Esophagus mucosa (tissue), 1 donor: ENCODE data around the gene ZCWPW1. TPM values are rescaled to one million over a fixed set of nuclear protein-coding genes. Genes with fewer than 3 reads are reported as not detected.
A peak's percentile ranks its signal among the peaks of the same experiment; 100 is the strongest.
"Not testable (repeated sequence)": the region's sequence is repeated elsewhere in the genome, so short reads cannot be mapped to it uniquely, and the experiment has no call there.

Source experiments
- ATAC-seq: fragments of 200-7000 bp; cut with Tn5 transposase; one replicate; pipeline ENCODE4 v1.9.1; 2020
- total RNA-seq: library from RNA; stranded (reverse); gene quantifications from one replicate; pipeline ENCODE4 v1.2.4, GENCODE V29; 2023
- donor health status: DM: yes; HTN: yes; CAD: no.

ZCWPW1 gene
- total RNA-seq, 1 donor from 2014 or later: 1.4 TPM

DNA sequence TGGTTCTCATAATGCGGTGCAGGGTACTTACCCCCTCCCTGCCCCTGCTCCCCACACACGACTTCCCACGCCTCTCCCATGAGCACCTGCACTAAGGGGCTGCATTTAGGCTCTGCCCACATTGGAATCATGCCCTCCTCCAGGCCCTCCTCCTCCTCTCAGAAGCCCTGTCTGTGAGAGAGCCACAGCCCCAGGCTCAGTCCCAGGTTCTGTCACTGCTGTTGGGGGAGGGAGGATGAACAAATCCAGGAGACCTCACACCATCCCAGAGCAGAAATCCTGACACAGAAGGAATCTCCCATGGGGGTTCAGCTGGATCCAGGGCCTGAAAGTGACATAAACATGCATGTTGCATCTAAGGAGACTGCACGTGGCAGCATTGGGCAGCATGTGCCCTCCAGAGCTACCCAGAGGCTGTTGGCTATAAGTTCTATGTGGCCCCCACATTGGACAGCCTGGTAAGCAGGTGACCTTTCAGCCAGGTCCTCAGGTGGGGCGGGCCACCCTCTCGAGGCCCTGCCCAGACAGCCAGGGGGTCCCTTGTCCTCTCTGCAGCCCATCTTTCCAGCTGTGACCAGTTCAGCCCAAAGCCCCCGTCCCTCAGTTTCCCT is 56.8 kb downstream of the ZCWPW1 start:
- ATAC-seq: no peak

DNA sequence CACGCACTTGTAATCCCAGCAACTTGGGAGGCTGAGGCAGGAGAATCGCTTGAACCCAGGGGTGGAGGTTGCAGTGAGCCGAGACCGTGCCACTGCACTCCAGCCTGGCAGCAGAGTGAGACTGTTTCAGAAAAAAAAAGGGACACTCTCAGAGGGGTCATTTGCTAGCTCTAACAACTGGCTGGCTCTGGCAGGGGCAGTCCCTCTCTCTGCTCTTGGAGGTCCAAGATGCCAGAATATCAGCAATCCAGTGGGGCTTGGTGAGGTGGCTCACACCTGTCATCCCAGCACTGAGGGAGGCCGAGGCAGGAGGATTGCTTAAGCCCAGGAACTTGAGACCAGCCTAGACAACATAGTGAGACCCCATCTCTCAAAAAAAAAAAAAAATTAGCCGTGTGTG is 57.8 kb downstream of the ZCWPW1 start:
- no peak for ATAC-seq

DNA sequence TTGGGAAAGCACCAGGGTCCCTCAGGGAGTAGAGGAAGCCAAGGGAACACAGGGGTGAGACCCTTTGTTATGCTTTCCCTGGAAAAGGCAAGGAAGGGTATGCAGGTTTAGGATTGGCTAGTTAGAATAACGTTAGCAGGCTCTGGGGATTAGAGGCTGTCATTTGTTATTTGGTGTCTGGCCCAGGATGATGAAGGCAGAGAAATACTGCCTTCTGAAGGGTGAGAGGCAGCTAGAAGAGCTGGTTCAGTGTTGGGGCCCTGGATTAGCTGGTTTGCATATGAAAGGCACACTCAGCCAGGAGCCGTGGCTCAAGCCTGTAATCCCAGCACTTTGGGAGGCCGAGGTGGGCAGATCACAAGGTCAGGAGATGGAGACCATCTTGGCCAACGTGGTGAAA is 58.2 kb downstream of the ZCWPW1 start:
- ATAC-seq: no peak

DNA sequence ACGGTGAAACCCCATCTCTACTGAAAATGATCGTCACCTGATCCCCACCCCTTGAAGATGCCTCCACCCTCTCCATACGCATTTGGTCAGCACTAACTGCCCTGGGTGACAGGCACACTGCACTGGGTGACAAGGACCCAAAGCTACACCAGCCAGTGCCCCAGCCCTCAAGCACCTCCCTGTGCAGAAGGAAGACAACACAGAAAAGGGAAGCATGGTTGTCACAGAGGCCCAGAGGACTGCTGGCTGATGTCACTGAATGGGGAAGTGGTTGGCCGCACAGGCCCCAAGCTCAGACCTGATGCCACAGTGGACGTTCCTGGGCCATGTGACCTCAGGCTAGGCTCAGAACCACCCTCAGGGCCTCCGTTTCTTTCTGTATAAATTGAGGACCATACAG is 59.4 kb downstream of the ZCWPW1 start:
- ATAC-seq: peak; percentile 54

DNA sequence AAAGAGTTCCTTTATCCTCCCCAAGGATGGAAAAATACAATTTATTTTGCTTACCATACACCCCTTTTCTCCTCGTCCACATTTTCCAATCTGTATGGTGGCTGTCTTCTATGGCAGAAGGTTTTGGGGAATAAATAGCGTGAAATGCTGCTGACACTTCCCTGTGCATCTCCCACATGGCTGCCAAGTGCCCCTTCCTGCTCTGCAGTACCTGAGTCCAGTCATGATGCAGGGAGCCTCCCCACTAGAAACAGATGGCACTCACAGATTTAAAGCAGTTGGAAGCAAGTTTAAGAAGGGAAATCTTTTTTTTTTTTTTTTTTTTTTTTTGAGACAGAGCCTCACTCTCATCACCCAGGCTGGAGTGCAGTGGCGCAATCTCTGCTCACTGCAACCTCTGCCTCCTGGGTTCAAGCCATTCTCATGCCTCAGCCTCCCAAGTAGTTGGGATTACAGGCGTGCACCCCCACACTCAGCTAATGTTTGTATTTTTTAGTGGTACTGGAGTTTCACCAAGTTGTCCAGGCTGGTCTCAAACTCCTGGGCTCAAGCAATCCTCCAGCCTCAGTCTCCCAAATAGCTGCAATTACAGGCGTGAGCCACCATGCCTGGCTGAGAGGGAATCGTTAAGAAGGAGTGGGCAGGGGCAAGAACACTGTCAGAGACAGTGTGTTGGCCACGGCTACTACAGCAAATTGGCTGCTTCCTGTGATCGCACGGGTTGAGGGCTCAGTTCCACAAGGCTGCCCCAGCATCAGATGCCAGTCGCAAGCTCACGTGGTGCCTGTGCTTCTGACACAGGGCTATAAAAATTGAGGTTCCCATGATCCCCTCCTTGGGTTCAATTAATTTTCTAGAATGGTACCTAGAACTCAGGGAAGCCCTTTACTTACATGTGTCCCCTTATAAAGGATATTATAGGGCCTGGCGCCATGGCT is 60.6 kb downstream of the ZCWPW1 start:
- ATAC-seq: peak; percentile 12

DNA sequence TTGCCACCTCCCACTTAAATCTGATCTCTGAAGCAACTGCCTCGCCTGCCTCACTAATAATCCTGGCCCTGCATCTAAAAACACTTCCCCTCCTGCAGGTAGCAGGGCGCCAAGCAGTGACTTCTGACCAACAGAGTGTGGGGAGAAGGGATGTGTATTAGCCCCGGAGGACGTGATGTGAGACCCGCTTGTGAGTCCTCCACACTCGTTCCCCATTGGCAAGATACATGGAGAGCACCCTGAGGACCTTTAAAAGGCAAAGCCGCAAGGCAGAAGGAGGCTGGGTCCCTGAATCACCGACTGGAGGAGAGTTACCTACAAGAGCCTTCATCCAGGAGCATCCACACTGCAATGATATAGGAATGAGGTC is 61.3 kb downstream of the ZCWPW1 start:
- ATAC-seq: no peak

DNA sequence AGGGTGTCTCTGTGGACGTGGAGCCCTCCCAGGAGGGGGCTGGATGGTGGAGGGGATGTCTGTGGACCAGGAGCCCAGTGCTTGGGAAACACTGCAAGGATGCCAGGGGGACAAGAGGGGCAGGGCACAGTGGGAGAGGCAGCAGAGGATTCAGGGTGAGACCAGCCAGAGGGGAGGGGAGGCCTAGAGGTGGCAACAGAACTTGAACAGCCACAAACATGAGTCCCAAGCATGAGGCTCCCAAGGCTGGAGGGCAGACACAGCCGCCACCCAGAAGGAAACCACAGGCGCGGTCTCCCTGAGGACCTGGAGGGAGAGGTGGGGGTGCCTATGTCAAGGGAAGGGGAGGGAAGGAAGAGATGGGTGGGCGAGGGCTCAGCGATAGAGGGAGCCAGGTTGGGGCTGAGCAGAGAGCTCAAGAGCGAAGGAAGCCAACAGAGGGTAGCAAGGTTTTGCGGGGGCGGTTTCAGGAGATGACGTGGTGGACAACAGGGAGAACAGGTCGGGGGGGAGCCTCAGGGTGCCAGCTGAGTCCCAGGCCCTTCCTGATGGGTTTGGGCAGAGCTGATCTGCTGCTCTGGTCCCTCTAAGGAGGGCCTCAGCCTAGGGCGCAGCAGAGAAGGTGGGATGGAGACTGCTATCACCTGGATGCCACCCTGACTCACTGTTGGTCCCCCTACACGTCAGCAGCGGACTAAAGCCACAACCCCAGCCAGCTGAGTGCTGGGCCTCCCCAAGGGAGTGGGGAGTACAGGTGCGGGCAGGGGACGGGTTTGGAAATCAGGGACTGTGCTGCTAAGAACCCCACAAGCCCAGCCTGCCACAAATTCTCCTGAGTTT is 61.9 kb downstream of the ZCWPW1 start:
- peak; percentile 19 for ATAC-seq

DNA sequence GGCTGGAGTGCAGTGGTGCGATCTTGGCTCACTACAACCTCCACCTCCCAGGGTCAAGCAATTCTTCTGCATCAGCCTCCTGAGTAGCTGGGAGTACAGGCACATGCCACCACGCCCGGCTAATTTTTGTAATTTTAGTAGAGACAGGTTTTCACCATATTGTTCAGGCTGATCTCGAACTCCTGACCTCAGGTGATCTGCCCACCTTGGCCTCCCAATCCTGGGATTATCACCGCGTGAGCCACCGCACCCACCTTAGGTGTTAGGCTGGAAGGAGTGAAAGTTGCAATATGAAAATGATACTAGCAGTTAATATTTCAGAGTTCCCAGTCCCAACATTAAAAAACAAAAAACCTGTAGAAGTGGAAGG is 62.5 kb downstream of the ZCWPW1 start:
- not testable (repeated sequence) for ATAC-seq

DNA sequence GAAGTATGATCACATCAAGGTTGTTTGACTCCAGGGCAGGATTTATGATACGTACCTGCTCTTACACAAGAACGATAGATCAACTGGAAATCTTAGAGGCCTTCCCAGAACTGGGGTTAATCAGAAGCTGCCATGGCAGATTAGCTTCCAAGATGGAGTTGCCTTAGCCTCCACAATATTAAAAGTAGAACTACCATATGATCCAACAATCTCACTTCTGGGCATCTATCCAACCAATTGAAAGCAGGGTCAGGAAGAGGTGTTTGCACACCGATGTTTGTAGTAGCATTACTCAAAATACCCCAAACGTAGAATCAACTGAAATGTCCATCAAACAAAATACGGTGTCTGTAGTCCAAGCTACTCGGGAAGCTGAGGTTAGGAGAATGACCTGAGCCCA is 64.0 kb downstream of the ZCWPW1 start:
- no peak for ATAC-seq

DNA sequence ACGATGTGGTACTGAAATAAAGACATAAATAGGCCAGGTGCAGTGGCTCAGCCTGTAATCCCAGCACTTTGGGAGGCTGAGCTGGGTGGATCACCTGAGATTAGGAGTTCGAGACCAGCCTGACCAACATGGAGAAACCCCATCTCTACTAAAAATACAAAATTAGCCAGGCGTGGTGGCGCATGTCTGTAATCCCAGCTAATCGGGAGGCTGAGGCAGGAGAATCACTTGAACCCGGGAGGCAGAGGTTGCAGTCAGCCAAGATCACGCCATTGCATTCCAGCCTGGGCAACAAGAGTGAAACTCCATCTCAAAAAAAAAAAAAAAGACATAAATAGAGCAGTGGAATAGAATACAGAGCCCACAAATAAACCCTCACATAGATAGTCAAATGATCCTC is 64.7 kb downstream of the ZCWPW1 start:
- ATAC-seq: not testable (repeated sequence)

DNA sequence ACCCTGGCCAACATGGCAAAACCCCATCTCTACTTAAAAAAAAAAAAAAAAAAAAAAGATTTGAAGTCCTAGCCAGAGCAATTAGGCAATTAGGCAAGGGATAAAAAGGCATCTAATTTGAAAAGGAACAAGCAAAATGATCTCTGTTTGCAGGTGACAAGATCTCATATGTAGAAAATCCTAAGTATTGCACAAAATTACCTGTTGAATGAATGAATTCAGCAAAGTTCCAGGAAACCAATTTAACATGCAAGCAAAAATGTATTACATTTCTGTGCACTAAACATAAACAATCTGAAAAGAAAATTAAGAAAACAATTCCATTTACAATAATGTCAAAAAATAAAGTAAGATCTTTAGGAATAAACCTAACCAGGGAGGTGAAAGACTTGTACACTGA is 65.4 kb downstream of the ZCWPW1 start:
- no peak for ATAC-seq

DNA sequence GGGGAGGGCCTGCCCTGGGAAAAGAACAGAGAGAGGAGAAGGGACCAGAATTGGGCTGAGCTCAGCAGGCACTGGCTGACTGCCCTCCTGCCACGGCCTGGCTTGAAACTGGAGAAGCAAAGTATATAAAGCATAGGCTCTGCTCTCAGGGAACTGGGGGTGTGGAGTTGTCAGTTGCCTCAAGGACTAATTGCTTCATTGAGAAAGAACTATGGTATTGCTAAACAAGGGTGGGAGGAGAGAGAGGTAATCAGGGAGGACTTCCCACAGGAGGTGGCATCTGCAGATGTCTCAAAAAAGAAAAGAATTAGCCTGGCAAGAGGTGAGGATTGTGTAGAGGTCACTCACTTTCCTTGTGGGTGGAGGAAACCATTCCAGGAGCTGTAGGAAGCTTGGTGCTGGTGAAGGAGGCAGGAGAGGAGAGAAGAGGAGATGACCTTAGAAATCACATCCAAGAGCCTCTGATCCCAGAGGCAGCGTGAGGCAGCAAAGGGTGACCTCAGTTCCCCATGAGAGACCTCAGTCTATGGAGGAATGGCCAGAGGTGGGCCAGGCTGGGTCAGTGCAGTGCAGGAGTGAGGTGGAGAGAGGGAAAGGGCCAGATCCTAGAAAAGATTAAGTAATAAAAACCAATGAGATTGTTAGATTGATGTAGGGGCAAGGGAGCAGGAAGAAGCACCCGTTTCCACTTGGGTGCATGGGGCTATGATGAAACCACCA is 68.2 kb downstream of the ZCWPW1 start:
- no peak for ATAC-seq

DNA sequence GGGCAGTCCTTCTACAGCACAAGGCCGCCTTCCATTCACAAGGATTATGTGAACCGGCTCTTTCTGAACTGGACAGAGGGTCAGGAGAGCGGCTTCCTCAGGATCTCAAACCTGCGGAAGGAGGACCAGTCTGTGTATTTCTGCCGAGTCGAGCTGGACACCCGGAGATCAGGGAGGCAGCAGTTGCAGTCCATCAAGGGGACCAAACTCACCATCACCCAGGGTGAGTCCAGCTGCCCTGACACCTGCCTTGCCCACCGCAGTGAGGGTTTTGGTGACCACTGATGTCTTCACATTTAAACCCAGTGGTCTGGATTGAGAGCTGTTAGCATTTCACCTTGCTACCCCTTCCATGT is 69.7 kb downstream of the ZCWPW1 start:
- ATAC-seq: no peak

DNA sequence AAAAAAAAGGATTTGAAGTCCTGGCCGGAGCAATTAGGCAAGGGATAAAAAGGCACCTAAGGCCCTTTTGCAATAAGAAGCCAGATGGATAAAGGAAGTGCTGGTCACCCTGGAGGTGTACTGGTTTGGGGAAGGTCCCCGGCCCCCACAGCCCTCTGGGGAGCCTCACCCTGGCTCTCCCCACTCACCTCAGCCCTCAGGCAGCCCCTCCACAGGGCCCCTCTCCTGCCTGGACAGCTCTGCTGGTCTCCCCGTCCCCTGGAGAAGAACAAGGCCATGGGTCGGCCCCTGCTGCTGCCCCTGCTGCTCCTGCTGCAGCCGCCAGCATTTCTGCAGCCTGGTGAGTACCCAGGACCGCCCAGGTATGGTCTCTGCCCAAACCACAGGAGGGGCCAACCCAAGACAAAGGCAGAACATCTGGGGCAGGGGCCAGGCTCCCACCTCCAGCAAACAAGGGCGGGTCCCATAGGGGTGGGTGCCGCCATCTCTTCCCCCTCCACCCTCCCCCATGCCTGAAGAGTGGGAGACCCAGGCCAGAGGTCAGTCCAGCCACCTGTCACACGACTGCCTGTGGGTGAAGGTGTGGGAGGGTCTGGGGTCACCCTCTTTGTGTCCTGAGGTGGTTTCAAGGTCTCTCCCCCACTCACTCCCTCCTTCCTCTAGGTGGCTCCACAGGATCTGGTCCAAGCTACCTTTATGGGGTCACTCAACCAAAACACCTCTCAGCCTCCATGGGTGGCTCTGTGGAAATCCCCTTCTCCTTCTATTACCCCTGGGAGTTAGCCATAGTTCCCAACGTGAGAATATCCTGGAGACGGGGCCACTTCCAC is 70.3 kb downstream of the ZCWPW1 start, which contains the start of gene PILRB:
TSS of gene PILRB (plus strand) at position 91 of the 830 bp plus-strand sequence. CDS start at position 277, 186 bp downstream.
- no peak for ATAC-seq

DNA sequence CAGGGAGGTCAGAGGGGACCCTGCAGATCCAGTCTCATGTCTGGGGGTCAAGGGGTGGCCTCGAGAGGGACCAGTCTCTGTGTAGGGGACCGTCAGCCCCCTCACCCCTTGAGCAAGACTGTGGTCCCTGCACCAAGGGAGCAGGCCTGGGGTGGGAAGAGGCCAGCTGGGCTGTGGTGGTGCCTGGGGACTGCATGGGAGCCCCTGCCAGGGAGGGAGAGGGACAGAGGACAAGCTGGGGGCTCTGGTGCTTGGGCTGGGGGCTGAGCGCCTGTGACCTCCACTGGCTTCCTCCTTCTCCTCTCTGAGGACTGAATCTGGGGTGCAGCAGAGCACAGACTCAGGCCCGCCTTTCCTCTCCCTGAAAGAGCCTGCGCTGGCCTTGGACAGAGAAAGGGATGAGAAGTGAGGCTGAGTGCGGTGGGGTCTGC is 71.4 kb downstream of the ZCWPW1 start:
- ATAC-seq: no peak

DNA sequence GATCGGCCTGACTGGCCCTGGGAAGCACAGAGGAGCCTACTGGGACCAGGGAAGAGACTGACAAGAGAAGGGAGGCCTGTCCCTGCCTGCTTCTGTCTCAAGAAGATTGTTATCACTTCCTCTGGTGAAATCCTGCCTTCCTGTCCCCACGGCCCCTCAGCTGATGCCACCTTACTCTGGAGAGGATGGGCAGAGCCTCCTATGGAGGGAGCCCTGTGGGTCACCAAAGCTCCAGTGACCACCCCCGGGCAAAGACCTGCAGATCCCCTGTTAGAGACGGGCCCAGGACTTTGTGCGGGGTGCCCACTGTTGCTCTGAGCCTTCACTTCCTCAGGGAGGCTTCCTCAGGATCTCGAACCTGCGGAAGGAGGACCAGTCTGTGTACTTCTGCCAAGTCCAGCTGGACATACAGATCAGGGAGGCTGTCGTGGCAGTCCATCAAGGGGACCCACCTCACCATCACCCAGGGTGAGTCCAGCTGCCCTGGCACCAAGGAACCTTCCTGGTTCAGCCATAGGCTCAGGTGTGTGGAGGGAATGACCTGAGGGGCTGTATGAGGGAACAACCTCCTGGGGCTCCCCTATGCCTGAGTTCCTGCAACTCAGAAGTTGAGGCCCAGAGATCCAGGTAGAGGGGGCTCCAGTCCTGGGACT is 72.0 kb downstream of the ZCWPW1 start:
- ATAC-seq: no peak

DNA sequence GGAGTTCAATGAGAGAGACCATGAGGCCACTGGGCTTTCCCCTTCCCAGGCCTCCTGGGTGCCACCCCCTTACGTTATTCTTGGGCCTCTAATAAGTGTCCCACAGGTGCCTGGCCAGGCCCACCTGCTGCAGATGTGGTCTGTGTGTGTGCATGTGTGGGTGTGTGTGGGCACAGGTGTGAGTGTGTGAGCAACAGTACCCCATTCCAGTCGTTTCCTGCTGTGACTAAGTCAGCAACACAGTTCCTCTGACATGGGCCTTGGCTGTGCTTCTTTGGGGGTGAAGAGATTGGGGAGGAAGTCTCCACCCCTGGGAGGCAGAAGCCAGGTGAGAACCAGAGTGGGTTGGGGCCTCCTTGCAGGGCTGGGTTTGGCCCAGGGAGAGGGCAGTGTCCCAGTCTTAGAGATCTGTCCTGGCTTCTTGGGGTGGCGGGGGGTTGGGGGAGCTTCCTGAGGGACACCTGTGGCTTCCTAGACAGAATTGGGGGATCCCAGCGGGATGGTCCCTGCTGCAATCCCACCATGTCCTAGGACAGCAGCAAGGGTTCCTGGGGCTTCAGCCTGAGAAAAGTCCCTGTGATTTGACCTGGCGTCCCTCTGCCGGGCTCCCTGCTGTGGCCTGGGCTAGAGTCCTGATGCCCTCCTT is 74.7 kb downstream of the ZCWPW1 start:
- ATAC-seq: no peak

DNA sequence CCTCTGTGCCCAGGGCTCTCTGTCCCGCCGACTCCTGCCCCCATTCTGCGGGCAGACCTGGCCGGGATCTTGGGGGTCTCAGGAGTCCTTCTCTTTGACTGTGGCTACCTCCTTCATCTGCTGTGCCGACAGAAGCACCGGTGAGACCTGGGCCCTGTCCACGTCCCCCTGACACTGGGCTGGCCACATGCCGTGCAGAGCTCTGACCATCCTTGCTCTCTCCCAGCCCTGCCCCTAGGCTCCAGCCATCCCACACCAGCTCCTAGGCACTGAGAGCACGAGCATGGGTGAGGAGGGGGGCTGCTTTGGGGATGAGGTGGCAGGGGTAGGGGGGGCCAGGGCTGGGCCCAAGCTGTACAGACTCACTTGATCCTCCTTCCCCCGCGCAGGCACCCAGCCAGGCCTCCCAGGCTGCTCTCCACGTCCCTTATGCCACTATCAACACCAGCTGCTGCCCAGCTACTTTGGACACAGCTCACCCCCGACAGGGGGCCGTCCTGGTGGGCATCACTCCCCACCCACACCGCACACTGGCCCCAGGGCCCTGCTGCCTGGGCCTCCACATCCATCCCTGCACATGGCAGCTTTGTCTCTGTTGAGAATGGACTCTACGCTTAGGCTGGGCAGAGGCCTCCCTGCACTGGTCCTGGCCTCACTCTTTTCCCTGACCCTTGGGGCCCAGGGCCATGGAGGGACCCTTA is 75.4 kb downstream of the ZCWPW1 start:
- no peak for ATAC-seq

DNA sequence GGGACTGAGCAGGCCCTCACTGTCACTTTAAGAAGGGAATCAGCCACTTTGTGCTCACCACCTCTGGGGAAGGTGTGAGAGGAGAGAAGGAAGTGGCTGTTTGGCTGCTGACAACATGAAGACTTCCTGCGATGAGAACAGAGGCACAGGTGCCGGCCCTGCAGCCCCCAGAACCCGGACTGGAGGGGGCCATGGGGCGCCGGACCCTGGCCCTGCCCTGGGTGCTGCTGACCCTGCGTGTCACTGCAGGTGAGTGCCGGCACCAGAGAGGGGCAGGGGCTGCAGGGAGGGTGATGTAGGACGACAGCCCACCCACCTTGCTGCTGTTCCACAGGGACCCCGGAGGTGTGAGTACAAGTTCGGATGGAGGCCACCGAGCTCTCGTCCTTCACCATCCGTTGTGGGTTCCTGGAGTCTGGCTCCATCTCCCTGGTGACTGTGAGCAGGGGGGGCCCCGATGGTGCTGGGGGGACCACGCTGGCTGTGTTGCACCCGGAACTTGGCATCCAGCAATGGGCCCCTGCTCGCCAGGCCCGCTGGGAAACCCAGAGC is 76.2 kb downstream of the ZCWPW1 start:
- ATAC-seq: not testable (repeated sequence)

DNA sequence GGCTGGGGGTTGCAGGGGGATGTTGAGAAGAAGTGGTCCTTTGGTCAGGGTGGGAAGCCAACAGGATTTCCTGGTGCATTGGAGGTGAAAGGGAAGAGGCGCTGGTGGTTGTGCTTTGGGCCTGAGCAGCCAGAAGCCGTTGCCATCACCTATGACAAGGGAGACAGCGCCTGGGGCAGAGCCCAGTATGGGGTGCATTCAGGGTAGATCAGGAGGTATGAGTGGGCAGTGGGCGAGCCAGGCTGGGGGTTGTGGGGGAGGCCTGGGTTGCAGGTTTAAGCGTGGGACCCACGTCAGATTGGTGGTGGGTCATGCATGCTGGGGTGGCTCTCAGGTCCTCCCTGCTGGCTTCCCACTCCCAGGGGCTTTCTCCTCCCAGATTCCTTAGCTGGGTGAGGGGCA is 76.8 kb downstream of the ZCWPW1 start:
- ATAC-seq: no peak
